Caco-2 (cell line): Measurements from ENCODE around the gene CDC42SE2. TPM values are rescaled to one million over a fixed set of nuclear protein-coding genes. Genes with fewer than 3 reads are reported as not detected.
A peak's percentile ranks its signal among the peaks of the same experiment; 100 is the strongest.

Experiments
- BruUV-seq: library from RNA; stranded (reverse); fragments of 400-500 nt; replicated peaks from 2 replicates; lab custom pipeline; 2021; lab: Mats Ljungman, UMichigan
- CTCF ChIA-PET: fragments of 300-600 bp; sonication (Branson Sonifier 250); formaldehyde crosslinking; loops from one replicate; lab custom pipeline; 2022; ENCODE audit warnings: antibody characterized with exemption; lab: Charles Lee
- POLR2A ChIA-PET: fragments of 300-600 bp; sonication (Branson Sonifier 250); formaldehyde crosslinking; loops from one replicate; lab custom pipeline; 2022; ENCODE audit warnings: antibody characterized with exemption; lab: Charles Lee
- DNase-seq, 2 experiments: peaks; one replicate each; pipeline versions ENCODE4 v3.0.0 to v3.0.0-alpha.2; 2020 to 2022
- H3K27me3 ChIP-seq: replicated peaks from 2 replicates; pipeline ENCODE4 v1.6.0; 2011; ENCODE audit warnings: low read length; ENCODE audit not compliant: control insufficient read depth, insufficient read depth
- H3K36me3 ChIP-seq: 2 replicates; pipeline ENCODE4 v1.5.1; 2011; ENCODE audit warnings: low read length; ENCODE audit not compliant: control insufficient read depth, insufficient read depth
- H3K4me1 ChIP-seq: fragments of 250-450 bp; sonication (Bioruptor Pico); 2 replicates; pipeline ENCODE4 v1.5.1; 2020; ENCODE audit warnings: mild to moderate bottlenecking
- H3K4me3 ChIP-seq: 2 replicates; pipeline ENCODE4 v1.5.1; 2011; ENCODE audit warnings: low read depth, mild to moderate bottlenecking, control low read depth, low read length
- H3K9me3 ChIP-seq: fragments of 250-450 bp; sonication (Bioruptor Pico); 2 replicates; pipeline ENCODE4 v1.5.1; 2020; ENCODE audit warnings: mild to moderate bottlenecking, moderate library complexity
- H3K27ac Mint-ChIP-seq: one replicate; pipeline ENCODE4 v1.8.0; 2022; ENCODE audit warnings: mixed read lengths; ENCODE audit not compliant: unreplicated experiment
- H3K27me3 Mint-ChIP-seq: one replicate; pipeline ENCODE4 v1.8.0; 2022; ENCODE audit warnings: mixed read lengths; ENCODE audit not compliant: insufficient read depth, unreplicated experiment
- H3K36me3 Mint-ChIP-seq: one replicate; pipeline ENCODE4 v1.8.0; 2022; ENCODE audit warnings: mild to moderate bottlenecking, mixed read lengths; ENCODE audit not compliant: insufficient read depth, unreplicated experiment
- H3K4me1 Mint-ChIP-seq: one replicate; pipeline ENCODE4 v1.8.0; 2022; ENCODE audit warnings: low read depth, mixed read lengths; ENCODE audit not compliant: unreplicated experiment
- H3K4me3 Mint-ChIP-seq: one replicate; pipeline ENCODE4 v1.8.0; 2022; ENCODE audit warnings: mild to moderate bottlenecking, moderate library complexity, mixed read lengths; ENCODE audit not compliant: unreplicated experiment
- H3K9me3 Mint-ChIP-seq: one replicate; pipeline ENCODE4 v1.8.0; 2022; ENCODE audit warnings: mixed read lengths; ENCODE audit not compliant: unreplicated experiment
- intact Hi-C: fragments of 100-400 bp; cut with micrococcal nuclease; formaldehyde crosslinking; loops from one replicate; pipeline ENCODE4 v1.10.0; 2022; ENCODE audit not compliant: unreplicated experiment
- total RNA-seq: library from RNA; stranded (reverse); gene quantifications from 2 replicates; pipeline ENCODE4 v1.2.3, GENCODE V29; 2022
- TF ChIP-seq, protein P1 (sequence below), 2 experiments: fragments of 200-600 bp in 1 of 2; IDR thresholded peaks; 1 replicate in 1 of 2; 2 replicates in 1 of 2; pipeline versions ENCODE4 v1.5.1 to v1.8.0; 2011 to 2022; ENCODE audit warnings: antibody characterized with exemption in 1 of 2, control low read depth in 1 of 2, inconsistent platforms in 1 of 2, low read depth in 1 of 2, low read length in 1 of 2, mild to moderate bottlenecking in 1 of 2, moderate library complexity in 1 of 2; ENCODE audit not compliant: insufficient read depth in 1 of 2, severe bottlenecking in 1 of 2, unreplicated experiment in 1 of 2

The CDC42SE2 gene
- total RNA-seq, 1 experiment from 2014 or later = 39.4 TPM

- H3K4me3 Mint-ChIP-seq = peak overlapping the region; percentile 84
- peaks cover 10% of the 10 kb centered on the region for H3K4me1 Mint-ChIP-seq
- TF ChIP-seq, protein P1, sequence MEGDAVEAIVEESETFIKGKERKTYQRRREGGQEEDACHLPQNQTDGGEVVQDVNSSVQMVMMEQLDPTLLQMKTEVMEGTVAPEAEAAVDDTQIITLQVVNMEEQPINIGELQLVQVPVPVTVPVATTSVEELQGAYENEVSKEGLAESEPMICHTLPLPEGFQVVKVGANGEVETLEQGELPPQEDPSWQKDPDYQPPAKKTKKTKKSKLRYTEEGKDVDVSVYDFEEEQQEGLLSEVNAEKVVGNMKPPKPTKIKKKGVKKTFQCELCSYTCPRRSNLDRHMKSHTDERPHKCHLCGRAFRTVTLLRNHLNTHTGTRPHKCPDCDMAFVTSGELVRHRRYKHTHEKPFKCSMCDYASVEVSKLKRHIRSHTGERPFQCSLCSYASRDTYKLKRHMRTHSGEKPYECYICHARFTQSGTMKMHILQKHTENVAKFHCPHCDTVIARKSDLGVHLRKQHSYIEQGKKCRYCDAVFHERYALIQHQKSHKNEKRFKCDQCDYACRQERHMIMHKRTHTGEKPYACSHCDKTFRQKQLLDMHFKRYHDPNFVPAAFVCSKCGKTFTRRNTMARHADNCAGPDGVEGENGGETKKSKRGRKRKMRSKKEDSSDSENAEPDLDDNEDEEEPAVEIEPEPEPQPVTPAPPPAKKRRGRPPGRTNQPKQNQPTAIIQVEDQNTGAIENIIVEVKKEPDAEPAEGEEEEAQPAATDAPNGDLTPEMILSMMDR (IDR thresholded peaks at IDR 0.05; ENCODE audit: insufficient read depth in 1 of 2, low read depth in 1 of 2, low read length in 1 of 2, severe bottlenecking in 1 of 2, unreplicated experiment in 1 of 2) = peak; percentile 28 to 52
- Histone ChIP-seq H3K27me3 (no peaks in the 10 kb centered on the region), H3K4me3 (peak overlapping the region; percentile 100), H3K4me1 (peaks cover 11% of the 10 kb centered on the region), H3K9me3 (no peaks in the 10 kb centered on the region), H3K36me3 (no peaks in the 10 kb centered on the region)
- POLR2A ChIA-PET = no interaction called here
- no TSS peak for BruUV-seq
- H3K27me3 Mint-ChIP-seq = no peaks in the 10 kb centered on the region
- peak in 1 of 2 experiments; percentile 41 for DNase-seq
- H3K27ac Mint-ChIP-seq = peak overlapping the region; percentile 79
- H3K36me3 Mint-ChIP-seq = peaks cover 6% of the 10 kb centered on the region
- no peaks in the 10 kb centered on the region for H3K9me3 Mint-ChIP-seq
- CTCF ChIA-PET = interaction anchor here (1.4 kb wide), 1 partner anchor 117 kb away, joined by 4 read pairs; no protein-coding TSS in a partner anchor
- intact Hi-C loops = loop anchor here (2.0 kb wide), 1 partner anchor 15 kb away; no protein-coding TSS in a partner anchor
These were observed 1.5 kb downstream of the CDC42SE2 start for GRCh38 chr5:131265311-131265803.

GRCh38 chr5:131266370-131267060, 2.7 kb downstream of the CDC42SE2 start:
- no peak overlapping the region for H3K4me3 Mint-ChIP-seq
- TF ChIP-seq, protein P1 (IDR thresholded peaks at IDR 0.05; ENCODE audit: insufficient read depth in 1 of 2, low read depth in 1 of 2, low read length in 1 of 2, severe bottlenecking in 1 of 2, unreplicated experiment in 1 of 2) = no peak
- no peak overlapping the region for H3K4me3 ChIP-seq
- POLR2A ChIA-PET = no interaction called here
- H3K27ac Mint-ChIP-seq = no peak overlapping the region
- DNase-seq = no peak
- no TSS peak for BruUV-seq
- peaks cover 15% of the 10 kb centered on the region for H3K4me1 ChIP-seq
- peaks cover 18% of the 10 kb centered on the region for H3K4me1 Mint-ChIP-seq
- H3K27me3 ChIP-seq = no peaks in the 10 kb centered on the region
- H3K36me3 ChIP-seq = no peaks in the 10 kb centered on the region
- CTCF ChIA-PET = no interaction called here
- no peaks in the 10 kb centered on the region for H3K9me3 Mint-ChIP-seq
- no peaks in the 10 kb centered on the region for H3K9me3 ChIP-seq
- peaks cover 6% of the 10 kb centered on the region for H3K36me3 Mint-ChIP-seq
- intact Hi-C loops = no loop called here
- no peaks in the 10 kb centered on the region for H3K27me3 Mint-ChIP-seq

DNA sequence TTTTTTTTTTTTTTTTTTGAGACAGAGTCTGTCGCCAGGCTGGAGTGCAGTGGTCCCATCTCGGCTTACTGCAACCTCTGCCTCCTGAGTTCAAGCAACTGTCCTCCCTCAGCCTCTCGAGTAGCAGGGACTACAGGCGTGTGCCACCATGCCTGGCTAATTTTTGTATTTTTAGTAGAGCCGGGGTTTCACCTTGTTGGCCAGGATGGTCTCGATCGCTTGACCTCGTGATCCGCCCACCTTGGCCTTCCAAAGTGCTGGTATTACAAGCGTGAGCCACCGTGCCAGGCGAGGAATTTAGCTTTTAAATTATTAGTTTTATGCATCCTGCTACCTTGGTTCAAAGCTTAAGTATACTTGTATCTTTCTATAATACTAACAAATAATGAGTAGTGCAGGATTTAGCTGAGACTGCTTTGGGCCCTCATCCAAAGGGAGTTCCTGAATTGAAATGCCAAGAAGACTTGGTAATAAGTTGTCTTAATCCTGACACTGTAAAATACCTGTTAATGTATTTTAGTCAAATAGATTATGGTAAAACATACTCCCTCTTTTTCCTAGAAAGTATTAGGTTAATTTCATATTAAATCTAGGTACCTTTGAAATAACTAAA, 5.0 kb downstream of the CDC42SE2 start:
- POLR2A ChIA-PET = no interaction called here
- TF ChIP-seq, protein P1 (IDR thresholded peaks at IDR 0.05; ENCODE audit: insufficient read depth in 1 of 2, low read depth in 1 of 2, low read length in 1 of 2, severe bottlenecking in 1 of 2, unreplicated experiment in 1 of 2) = no peak

More for the DNA sequence above, 5.0 kb downstream of the CDC42SE2 start:
- no peaks in the 10 kb centered on the region for H3K9me3 ChIP-seq
- H3K4me3 ChIP-seq = no peak overlapping the region
- intact Hi-C loops = no loop called here
- CTCF ChIA-PET = no interaction called here
- BruUV-seq = no TSS peak
- Mint-ChIP-seq H3K27me3 (no peaks in the 10 kb centered on the region), H3K4me3 (no peak overlapping the region), H3K36me3 (peaks cover 14% of the 10 kb centered on the region), H3K27ac (no peak overlapping the region), H3K9me3 (no peaks in the 10 kb centered on the region), H3K4me1 (peaks cover 24% of the 10 kb centered on the region)
- H3K4me1 ChIP-seq = peaks cover 15% of the 10 kb centered on the region
- no peak for DNase-seq
- H3K36me3 ChIP-seq = no peaks in the 10 kb centered on the region
- no peaks in the 10 kb centered on the region for H3K27me3 ChIP-seq
